Gastroesophageal sphincter (tissue), 3 donors: Measurements from ENCODE around the gene TNFRSF8.

Experiments
- CTCF ChIP-seq, 4 experiments: fragments of 200-600 bp in 2 of 4; fragments of 450-650 bp in 2 of 4; sonication (generic) in 1 of 4; IDR thresholded peaks; one replicate each; pipeline ENCODE4 v1.5.1; 2017 to 2019; ENCODE audit warnings: antibody characterized with exemption in 4 of 4, mild to moderate bottlenecking in 2 of 4, moderate library complexity in 2 of 4
- EP300 ChIP-seq: sonication (generic); formaldehyde crosslinking; IDR thresholded peaks from one replicate; pipeline ENCODE4 v1.6.1; 2017; ENCODE audit warnings: antibody characterized with exemption, mild to moderate bottlenecking
- POLR2A ChIP-seq, 2 donors: fragments of 450-650 bp; IDR thresholded peaks; one replicate each; pipeline ENCODE4 v1.6.1; 2017; ENCODE audit warnings: antibody characterized with exemption in 2 of 2, mild to moderate bottlenecking in 2 of 2, moderate library complexity in 1 of 2
- POLR2AphosphoS5 ChIP-seq: sonication (generic); formaldehyde crosslinking; IDR thresholded peaks from one replicate; pipeline ENCODE4 v1.6.1; 2017; ENCODE audit warnings: antibody characterized with exemption

- TF ChIP-seq CTCF (IDR thresholded peaks at IDR 0.05) = no peak
- no peak for TF ChIP-seq POLR2AphosphoS5
- no peak for TF ChIP-seq EP300
- no peak for TF ChIP-seq POLR2A (IDR thresholded peaks at IDR 0.05)
These were observed 95.4 kb downstream of the TNFRSF8 start for GRCh38 chr1:12158357-12159092.
